Hepatocyte (in vitro differentiated cells): ENCODE measurements around the gene GPR101.

ENCODE experiments used
- CTCF ChIP-seq: fragments of 200-600 bp; sonication (generic); IDR thresholded peaks from 2 replicates; pipeline ENCODE4 v1.5.1; 2016; ENCODE audit warnings: antibody characterized with exemption, mild to moderate bottlenecking; ENCODE audit not compliant: poor library complexity
- EZH2 ChIP-seq: fragments of 200-600 bp; sonication (generic); IDR thresholded peaks from 2 replicates; pipeline ENCODE4 v1.6.1; 2016; ENCODE audit warnings: antibody characterized with exemption, mild to moderate bottlenecking, borderline replicate concordance

GRCh38 chrX:137058339-137059127 lies 24.7 kb upstream of the GPR101 start:
- TF ChIP-seq CTCF = no peak
- no peak for TF ChIP-seq EZH2
